HG03469 (cell line): ENCODE results near the gene PARN.
"Not testable (repeated sequence)": the region's sequence is repeated elsewhere in the genome, so short reads cannot be mapped to it uniquely, and the experiment has no call there.

Source experiments
- ATAC-seq: cut with Tn5 transposase; IDR thresholded peaks from one replicate; pipeline ENCODE4 v1.9.1; 2021; ENCODE audit warnings: mild to moderate bottlenecking, moderate library complexity, moderate number of reproducible peaks; ENCODE audit not compliant: unreplicated experiment

The PARN gene

GRCh38 chr16:14574698-14575415, 55.2 kb downstream of the PARN start:
- not testable (repeated sequence) for ATAC-seq

GRCh38 chr16:14572535-14572934, 57.5 kb downstream of the PARN start:
- ATAC-seq = no peak

GRCh38 chr16:14569213-14569612, 60.8 kb downstream of the PARN start:
- ATAC-seq = no peak

GRCh38 chr16:14566599-14566998, 63.5 kb downstream of the PARN start:
- no peak for ATAC-seq

GRCh38 chr16:14565688-14566025, 64.4 kb downstream of the PARN start:
- ATAC-seq = no peak

- ATAC-seq = no peak
These were observed 65.0 kb downstream of the PARN start for GRCh38 chr16:14564861-14565687.

- no peak for ATAC-seq
These were observed 65.7 kb downstream of the PARN start for GRCh38 chr16:14564323-14564722.

GRCh38 chr16:14562691-14563491, 67.2 kb downstream of the PARN start:
- no peak for ATAC-seq

GRCh38 chr16:14560523-14560922, 69.5 kb downstream of the PARN start:
- ATAC-seq = no peak

GRCh38 chr16:14559809-14560241, 70.2 kb downstream of the PARN start:
- ATAC-seq = no peak

- ATAC-seq = no peak
These were observed 76.6 kb downstream of the PARN start for GRCh38 chr16:14553447-14553846.

GRCh38 chr16:14549789-14550153, 80.3 kb downstream of the PARN start:
- no peak for ATAC-seq

- no peak for ATAC-seq
These were observed 80.9 kb downstream of the PARN start for GRCh38 chr16:14548933-14549788.

- ATAC-seq = no peak
These were observed 84.6 kb downstream of the PARN start for GRCh38 chr16:14545346-14545884.

GRCh38 chr16:14544846-14545245, 85.2 kb downstream of the PARN start:
- ATAC-seq = not testable (repeated sequence)

GRCh38 chr16:14539631-14540030, 90.4 kb downstream of the PARN start:
- ATAC-seq = no peak

- ATAC-seq = no peak
These were observed 90.9 kb downstream of the PARN start for GRCh38 chr16:14539156-14539555.

GRCh38 chr16:14538604-14539003, 91.5 kb downstream of the PARN start:
- ATAC-seq = no peak

GRCh38 chr16:14531613-14532012, 98.4 kb downstream of the PARN start:
- no peak for ATAC-seq

GRCh38 chr16:14531101-14531500, 99.0 kb downstream of the PARN start:
- ATAC-seq = no peak
